ENCODE measurements around the gene IQCB1.

GRCh38 chr3:121822973-121823372, 11.9 kb downstream of the IQCB1 start:
- no peak for TF ChIP-seq CTCF (IDR thresholded peaks at IDR 0.05)
- TF ChIP-seq POLR2A (IDR thresholded peaks at IDR 0.05): no peak
- no peak for TF ChIP-seq EP300 (IDR thresholded peaks at IDR 0.05)

All from ovary (tissue), 3 donors.